Measurements from ENCODE around the gene HCRT.
"Not testable (repeated sequence)": the region's sequence is repeated elsewhere in the genome, so short reads cannot be mapped to it uniquely, and the experiment has no call there.

GRCh38 chr17:42140690-42141089 is 44.6 kb downstream of the HCRT start:
- TF ChIP-seq CTCF (IDR thresholded peaks at IDR 0.05; ENCODE audit: low read depth, low read length, poor library complexity, severe bottlenecking); EZH2phosphoT487 (IDR thresholded peaks at IDR 0.05; ENCODE audit: borderline replicate concordance, low read length): not testable (repeated sequence)

Measured in DOHH2 (cell line).